Smooth muscle cell (in vitro differentiated cells): ENCODE results near the gene CDH4. TPM values are rescaled to one million over a fixed set of nuclear protein-coding genes. Genes with fewer than 3 reads are reported as not detected.
A peak's percentile ranks its signal among the peaks of the same experiment; 100 is the strongest.

Experiments used
- DNase-seq: peaks from one replicate; lab custom pipeline; 2025; ENCODE audit not compliant: unreplicated experiment; lab: John Stamatoyannopoulos, UW
- H2AFZ ChIP-seq: fragments of 200-600 bp; sonication (generic); 2 replicates; pipeline ENCODE4 v1.6.0; 2016; ENCODE audit warnings: antibody characterized with exemption, low read depth, mild to moderate bottlenecking
- H3F3A ChIP-seq: fragments of 200-600 bp; sonication (generic); 2 replicates; pipeline ENCODE4 v1.6.0; 2017; ENCODE audit warnings: antibody characterized with exemption, low read depth
- H3K27ac ChIP-seq: fragments of 200-600 bp; sonication (generic); 2 replicates; pipeline ENCODE4 v1.5.1; 2016; ENCODE audit warnings: low read depth, mild to moderate bottlenecking
- H3K27me3 ChIP-seq: fragments of 200-600 bp; sonication (generic); 2 replicates; pipeline ENCODE4 v1.6.1; 2016; ENCODE audit warnings: low read depth, mild to moderate bottlenecking
- H3K36me3 ChIP-seq: fragments of 200-600 bp; sonication (generic); 2 replicates; pipeline ENCODE4 v1.5.1; 2016; ENCODE audit warnings: low read depth
- H3K4me1 ChIP-seq: fragments of 200-600 bp; sonication (generic); 2 replicates; pipeline ENCODE4 v1.5.1; 2016; ENCODE audit warnings: low read depth
- H3K4me2 ChIP-seq: fragments of 200-600 bp; sonication (generic); 2 replicates; pipeline ENCODE4 v1.6.0; 2016; ENCODE audit warnings: mild to moderate bottlenecking
- H3K4me3 ChIP-seq: fragments of 200-600 bp; sonication (generic); 2 replicates; pipeline ENCODE4 v1.5.1; 2016; ENCODE audit warnings: mild to moderate bottlenecking
- H3K79me2 ChIP-seq: fragments of 200-600 bp; sonication (generic); 2 replicates; pipeline ENCODE4 v1.6.0; 2016; ENCODE audit warnings: low read depth, mild to moderate bottlenecking
- H3K9ac ChIP-seq: fragments of 200-600 bp; sonication (generic); 2 replicates; pipeline ENCODE4 v1.6.0; 2016; ENCODE audit warnings: low read depth
- H3K9me3 ChIP-seq: fragments of 200-600 bp; sonication (generic); replicated peaks from 2 replicates; pipeline ENCODE4 v1.5.1; 2016; ENCODE audit warnings: low read depth
- H4K20me1 ChIP-seq: fragments of 200-600 bp; sonication (generic); 2 replicates; pipeline ENCODE4 v1.6.0; 2016; ENCODE audit warnings: low read depth
- CTCF ChIP-seq: fragments of 200-600 bp; sonication (generic); IDR thresholded peaks from 2 replicates; pipeline ENCODE4 v1.5.1; 2017; ENCODE audit warnings: borderline replicate concordance, mild to moderate bottlenecking, antibody characterized with exemption; ENCODE audit not compliant: insufficient read depth, poor library complexity, severe bottlenecking
- whole genome bisulfite sequencing: methylation state at CpG from one replicate; pipeline ENCODE4 v1.1.7; 2016; ENCODE audit warnings: low lambda C conversion rate; 5-methylcytosine and 5-hydroxymethylcytosine counted together
- polyA plus RNA-seq: library from polyadenylated mRNA; unstranded; fragments of >200 nt; fragmentation: Nextera tagmentation; extraction: Ambion mirVana; gene quantifications from 2 replicates; pipeline ENCODE4 v1.2.1, GENCODE V29; 2016
- total RNA-seq: library from RNA; depleted of rRNA; stranded (reverse); fragments of >200 nt; gene quantifications from 2 replicates; pipeline ENCODE4 v1.2.3, GENCODE V29; 2014

CDH4 gene
- total and polyA plus RNA-seq, 2 experiments from 2014 or later: 0.03 to 0.04 TPM

DNA sequence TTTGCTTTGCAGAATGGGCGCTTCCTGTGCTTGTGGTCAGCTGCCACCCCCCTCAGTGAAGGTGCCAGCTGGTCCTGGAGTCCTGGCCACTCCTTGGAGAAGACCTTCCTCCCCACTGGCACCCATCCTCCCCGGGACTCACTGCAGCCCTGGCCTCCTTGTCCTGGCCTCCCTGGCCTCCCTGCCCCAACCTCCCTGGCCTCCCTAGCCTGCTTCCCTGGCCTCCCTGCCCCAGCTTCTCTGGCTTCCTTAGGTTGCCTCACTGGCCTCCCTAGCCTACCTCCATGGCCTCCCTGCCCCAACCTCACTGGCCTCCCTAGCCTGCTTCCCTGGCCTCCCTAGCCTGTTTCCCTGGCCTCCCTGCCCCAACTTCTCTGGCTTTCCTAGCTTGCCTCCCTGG, 297.8 kb downstream of the CDH4 start:
- 96% methylated on average over 2 of the region's 2 CpGs for WGBS
- Histone ChIP-seq H3K4me3 (no peak overlapping the region), H3K4me1 (no peaks in the 10 kb centered on the region), H3K79me2 (no peaks in the 10 kb centered on the region), H3K36me3 (no peaks in the 10 kb centered on the region), H3K4me2 (no peak overlapping the region), H3K27ac (no peak overlapping the region), H3K27me3 (peaks cover 14% of the 10 kb centered on the region), H3K9me3 (no peaks in the 10 kb centered on the region), H3K9ac (no peak overlapping the region), H3F3A (no peaks in the 10 kb centered on the region), H4K20me1 (no peaks in the 10 kb centered on the region), H2AFZ (no peak overlapping the region)
- no peak for DNase-seq
- no peak for TF ChIP-seq CTCF

- peaks cover 14% of the 10 kb centered on the region for H3K27me3 ChIP-seq
- H3F3A ChIP-seq: no peaks in the 10 kb centered on the region
- H3K4me3 ChIP-seq: no peak overlapping the region
- no peaks in the 10 kb centered on the region for H3K79me2 ChIP-seq
- DNase-seq: no peak
- no peak for TF ChIP-seq CTCF
- no peak overlapping the region for H3K9ac ChIP-seq
- no peak overlapping the region for H3K4me2 ChIP-seq
- peaks cover 4% of the 10 kb centered on the region for H3K4me1 ChIP-seq
- H2AFZ ChIP-seq: no peak overlapping the region
- H4K20me1 ChIP-seq: no peaks in the 10 kb centered on the region
- H3K9me3 ChIP-seq: no peaks in the 10 kb centered on the region
- 83% methylated on average over 2 of the region's 2 CpGs for WGBS
- no peak overlapping the region for H3K27ac ChIP-seq
- H3K36me3 ChIP-seq: no peaks in the 10 kb centered on the region
Measured at GRCh38 chr20:61551401-61551800, 299.3 kb downstream of the CDH4 start.

- peaks cover 14% of the 10 kb centered on the region for H3K4me1 ChIP-seq
- WGBS: 95% methylated on average over 10 of the region's 10 CpGs
- no peaks in the 10 kb centered on the region for H3K27me3 ChIP-seq
- H3K4me2 ChIP-seq: no peak overlapping the region
- H3K27ac ChIP-seq: no peak overlapping the region
- TF ChIP-seq CTCF: no peak
- no peaks in the 10 kb centered on the region for H3F3A ChIP-seq
- no peak overlapping the region for H2AFZ ChIP-seq
- H3K4me3 ChIP-seq: no peak overlapping the region
- no peaks in the 10 kb centered on the region for H3K79me2 ChIP-seq
- H4K20me1 ChIP-seq: no peaks in the 10 kb centered on the region
- H3K36me3 ChIP-seq: no peaks in the 10 kb centered on the region
- no peak for DNase-seq
- H3K9ac ChIP-seq: no peak overlapping the region
- H3K9me3 ChIP-seq: no peaks in the 10 kb centered on the region
Measured at GRCh38 chr20:61554617-61555016, 302.6 kb downstream of the CDH4 start.

DNA sequence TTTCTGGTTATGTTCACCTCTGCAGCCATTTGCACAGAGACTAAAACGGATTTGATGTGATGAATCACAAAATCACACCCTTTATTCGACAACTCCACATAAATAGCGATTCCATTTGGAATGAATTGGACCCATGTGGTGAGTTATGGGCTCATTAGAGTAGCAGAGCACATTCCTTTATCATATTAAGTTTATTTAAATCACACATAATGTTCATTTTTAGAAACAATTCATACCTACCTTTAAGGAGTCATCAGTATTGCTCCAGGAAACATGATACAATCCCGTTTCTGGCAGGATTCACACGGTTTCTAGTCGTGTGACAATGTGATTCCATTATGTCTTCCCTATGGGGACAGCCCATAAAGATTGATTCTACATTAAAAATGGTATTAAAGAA, 303.5 kb downstream of the CDH4 start:
- 87% methylated on average over 6 of the region's 6 CpGs for WGBS
- Histone ChIP-seq H3K27me3 (no peaks in the 10 kb centered on the region), H3K4me3 (no peak overlapping the region), H3K4me1 (peaks cover 14% of the 10 kb centered on the region), H3K9ac (no peak overlapping the region), H3K79me2 (no peaks in the 10 kb centered on the region), H3K27ac (peak overlapping the region; percentile 45), H3K9me3 (no peaks in the 10 kb centered on the region), H4K20me1 (no peaks in the 10 kb centered on the region), H3K36me3 (no peaks in the 10 kb centered on the region), H3K4me2 (peak overlapping the region; percentile 43), H2AFZ (no peak overlapping the region), H3F3A (no peaks in the 10 kb centered on the region)
- DNase-seq: no peak
- no peak for TF ChIP-seq CTCF
